HG02588 (cell line): Measurements from ENCODE around the gene WFDC1.
"Not testable (repeated sequence)": the region's sequence is repeated elsewhere in the genome, so short reads cannot be mapped to it uniquely, and the experiment has no call there.

Experiments
- ATAC-seq: cut with Tn5 transposase; IDR thresholded peaks from one replicate; pipeline ENCODE4 v1.9.1; 2021; ENCODE audit warnings: mild to moderate bottlenecking, moderate library complexity; ENCODE audit not compliant: unreplicated experiment

Gene WFDC1

DNA sequence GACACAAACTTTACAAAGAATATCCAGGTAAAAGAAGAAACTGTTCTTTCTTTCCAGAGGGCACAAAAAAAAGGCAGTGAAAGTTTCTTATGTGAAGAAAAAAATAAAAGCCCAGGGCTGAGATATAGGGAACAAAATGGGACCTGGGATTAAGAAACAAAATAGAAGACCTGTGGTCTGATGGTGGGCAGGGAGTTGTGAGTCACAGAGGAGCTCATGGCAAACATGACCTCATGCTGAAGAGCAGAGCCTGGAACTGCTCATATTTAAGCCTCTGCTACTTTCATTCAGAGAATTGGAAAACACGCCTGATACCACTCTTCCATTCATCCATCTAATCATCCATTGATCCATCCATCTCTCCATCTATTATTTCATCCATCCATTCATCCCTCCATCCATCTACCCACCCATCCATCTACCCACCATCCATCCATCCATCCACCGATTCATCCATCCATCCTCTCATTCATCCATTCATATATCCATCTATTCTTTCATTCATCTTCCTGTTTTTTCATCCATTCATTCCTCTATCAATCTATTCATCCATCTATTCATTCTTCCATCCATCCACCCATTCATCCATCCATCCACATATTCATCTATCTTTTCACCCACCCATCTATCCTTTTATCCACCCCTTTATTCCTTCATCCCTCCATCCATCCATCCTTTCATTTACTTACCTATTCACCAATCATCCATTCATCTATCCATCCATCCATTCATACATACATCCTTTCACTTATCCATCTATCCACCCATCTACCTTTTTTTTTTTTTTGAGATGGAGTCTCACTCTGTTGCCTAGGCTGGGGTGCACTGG lies 30.0 kb downstream of the WFDC1 start:
- no peak for ATAC-seq

- ATAC-seq, result no peak
These were observed 31.9 kb downstream of the WFDC1 start for GRCh38 chr16:84326545-84326944.

- ATAC-seq, result no peak
These were observed 33.3 kb downstream of the WFDC1 start for GRCh38 chr16:84327926-84328505.

DNA sequence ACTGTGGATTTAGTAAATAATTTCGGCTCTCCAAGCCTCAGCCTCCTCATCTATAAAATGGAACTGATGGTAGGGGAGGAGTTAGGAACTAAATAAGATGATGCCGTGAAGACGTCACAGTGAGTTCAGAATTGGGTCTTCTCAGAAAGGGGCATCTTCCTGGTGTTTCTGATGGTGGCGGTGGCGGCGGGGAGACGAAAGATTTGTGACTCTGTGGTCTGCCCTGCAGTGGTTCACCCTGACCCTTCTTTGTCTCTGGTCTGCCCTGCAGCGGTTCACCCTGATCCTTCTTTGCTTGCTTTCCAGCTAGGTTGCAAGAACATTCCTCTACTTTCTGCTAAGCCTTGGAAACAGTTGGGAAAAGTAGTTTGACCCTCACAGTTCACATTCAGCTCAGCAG lies 34.3 kb downstream of the WFDC1 start:
- no peak for ATAC-seq

DNA sequence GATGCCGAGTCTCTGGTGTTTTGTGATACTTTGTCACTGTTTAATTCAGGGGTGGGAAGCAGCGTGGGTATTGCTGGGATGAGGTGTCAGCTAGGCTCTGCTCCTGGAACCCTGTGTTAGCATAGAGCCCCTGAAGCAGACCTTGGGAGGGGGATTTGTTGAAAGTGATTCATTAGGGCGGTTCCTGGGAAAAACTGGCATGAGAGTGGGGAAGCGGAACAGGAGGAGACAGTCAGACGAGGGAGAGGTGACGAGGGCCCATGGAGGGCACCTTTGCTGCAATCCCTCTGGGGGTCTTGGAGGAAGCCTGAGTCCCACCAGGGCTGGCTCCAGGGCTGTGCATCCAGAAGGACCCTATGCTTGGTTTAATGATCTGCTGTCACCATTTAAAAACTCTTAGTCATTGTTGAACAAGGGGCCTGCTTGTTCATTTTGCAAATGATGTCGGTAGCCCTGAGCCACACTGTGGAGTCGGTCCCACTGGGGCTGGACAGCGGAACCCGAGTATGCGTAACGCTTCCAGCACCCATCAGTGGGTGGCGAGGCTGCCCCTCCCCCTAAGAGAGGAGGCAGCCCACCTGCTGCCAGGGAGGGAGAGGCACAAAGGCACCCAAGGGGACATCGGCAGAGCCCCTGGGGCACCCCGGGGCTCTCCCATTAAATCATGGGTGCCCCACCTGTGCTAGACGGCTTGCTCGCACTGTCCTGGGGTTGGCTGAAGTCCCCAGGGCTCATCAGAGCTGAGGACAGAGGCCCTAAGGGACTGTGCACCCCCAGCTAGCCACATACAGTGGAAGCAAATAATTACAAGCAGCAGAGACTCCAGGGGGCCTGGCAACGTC lies 35.4 kb downstream of the WFDC1 start:
- no peak for ATAC-seq

GRCh38 chr16:84330685-84331050 lies 36.0 kb downstream of the WFDC1 start:
- no peak for ATAC-seq

DNA sequence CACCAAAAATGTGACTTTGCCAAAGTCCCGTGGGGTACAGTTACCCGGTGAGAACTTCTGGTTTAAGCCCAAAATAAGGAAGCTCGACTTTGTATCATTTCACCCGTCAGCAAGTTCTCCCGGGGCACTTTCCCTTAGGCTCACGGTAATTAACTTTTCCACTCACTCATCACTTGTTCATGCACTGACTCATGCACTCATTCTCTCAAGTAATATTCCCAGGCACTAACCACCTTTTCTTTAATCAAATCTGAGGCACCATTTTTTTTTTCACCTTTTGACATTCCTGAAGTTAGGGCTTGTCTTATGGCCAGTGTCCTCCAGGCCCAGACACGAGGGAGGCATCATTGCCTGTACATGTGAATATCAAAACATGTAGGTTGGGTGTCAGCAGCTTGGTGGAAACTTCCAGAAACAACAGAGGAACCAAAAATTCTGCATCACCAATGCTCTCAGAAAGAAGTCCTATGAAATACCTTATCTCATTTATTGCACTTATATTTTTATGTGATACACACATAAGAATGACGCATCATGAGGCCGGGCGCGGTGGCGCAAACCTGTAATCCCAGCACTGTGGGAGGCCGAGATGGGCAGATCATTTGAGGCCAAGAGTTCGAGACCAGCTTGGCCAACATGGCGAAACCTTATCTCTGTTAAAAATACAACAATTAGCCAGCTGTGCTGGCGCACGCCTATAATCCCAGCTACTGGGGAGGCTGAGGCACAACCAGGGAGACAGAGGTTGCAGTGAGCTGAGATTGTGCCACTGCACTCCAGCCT lies 37.5 kb downstream of the WFDC1 start:
- ATAC-seq, result no peak

- ATAC-seq, result no peak
These were observed 38.5 kb downstream of the WFDC1 start for GRCh38 chr16:84332975-84333684.

- no peak for ATAC-seq
These were observed 39.4 kb downstream of the WFDC1 start for GRCh38 chr16:84334058-84334457.

DNA sequence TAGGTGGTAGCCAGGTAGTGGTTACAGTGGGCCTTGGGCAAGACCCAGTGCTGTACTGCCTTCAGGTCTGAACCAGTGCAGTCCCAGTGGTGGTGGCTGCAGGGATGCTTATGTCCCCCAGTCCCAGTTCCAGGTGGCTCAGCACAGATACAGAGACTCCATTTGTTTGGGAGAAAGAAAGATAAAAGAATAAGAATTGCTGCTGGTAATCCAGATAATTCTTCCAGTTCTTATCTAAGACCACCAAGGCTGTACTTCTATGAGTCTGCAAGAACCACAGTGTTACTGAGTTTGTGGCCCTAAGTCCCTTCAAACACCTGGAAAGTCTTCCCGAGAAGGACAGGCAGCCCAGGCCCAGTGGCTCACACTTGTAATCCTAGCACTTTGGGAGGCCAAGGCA lies 39.8 kb downstream of the WFDC1 start:
- ATAC-seq, result no peak

DNA sequence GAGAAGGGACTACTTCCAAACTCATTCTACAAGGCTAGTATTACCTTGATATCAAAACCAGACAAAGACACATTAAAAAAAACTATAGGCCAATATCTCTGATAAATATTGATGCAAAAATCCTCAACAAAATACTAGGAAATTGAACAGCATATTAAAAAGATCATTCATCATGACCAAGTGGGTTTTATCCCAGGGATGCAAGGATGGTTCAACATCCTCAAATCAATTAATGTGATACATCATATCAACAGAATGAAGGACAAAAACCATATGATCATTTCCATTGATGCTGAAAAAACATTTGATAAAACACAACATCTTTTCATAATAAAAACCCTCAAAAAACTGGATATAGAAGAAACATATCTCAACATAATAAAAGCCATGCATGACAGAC lies 42.6 kb downstream of the WFDC1 start:
- ATAC-seq, result not testable (repeated sequence)

DNA sequence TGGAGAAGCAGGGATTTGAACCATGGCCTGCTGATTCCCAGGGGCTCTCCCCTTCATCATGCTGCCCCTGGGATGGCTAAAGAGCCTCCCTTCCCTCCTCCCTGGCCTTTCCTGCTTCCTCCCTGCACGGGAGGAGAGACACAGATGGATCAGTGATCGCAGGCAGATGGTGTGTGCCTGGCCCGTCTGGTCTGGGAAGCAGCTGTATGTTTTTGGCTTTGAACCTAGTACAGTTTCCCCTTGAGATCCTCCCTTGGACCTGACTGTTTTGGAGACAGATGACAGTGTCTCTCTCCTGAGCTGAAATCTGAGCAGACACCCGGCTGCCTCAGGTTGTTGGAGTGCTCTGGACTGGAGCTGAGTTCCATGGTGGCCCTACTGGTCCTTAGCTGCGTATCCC lies 44.6 kb downstream of the WFDC1 start:
- ATAC-seq, result no peak

- ATAC-seq, result no peak
These were observed 45.1 kb downstream of the WFDC1 start for GRCh38 chr16:84339766-84340165.

DNA sequence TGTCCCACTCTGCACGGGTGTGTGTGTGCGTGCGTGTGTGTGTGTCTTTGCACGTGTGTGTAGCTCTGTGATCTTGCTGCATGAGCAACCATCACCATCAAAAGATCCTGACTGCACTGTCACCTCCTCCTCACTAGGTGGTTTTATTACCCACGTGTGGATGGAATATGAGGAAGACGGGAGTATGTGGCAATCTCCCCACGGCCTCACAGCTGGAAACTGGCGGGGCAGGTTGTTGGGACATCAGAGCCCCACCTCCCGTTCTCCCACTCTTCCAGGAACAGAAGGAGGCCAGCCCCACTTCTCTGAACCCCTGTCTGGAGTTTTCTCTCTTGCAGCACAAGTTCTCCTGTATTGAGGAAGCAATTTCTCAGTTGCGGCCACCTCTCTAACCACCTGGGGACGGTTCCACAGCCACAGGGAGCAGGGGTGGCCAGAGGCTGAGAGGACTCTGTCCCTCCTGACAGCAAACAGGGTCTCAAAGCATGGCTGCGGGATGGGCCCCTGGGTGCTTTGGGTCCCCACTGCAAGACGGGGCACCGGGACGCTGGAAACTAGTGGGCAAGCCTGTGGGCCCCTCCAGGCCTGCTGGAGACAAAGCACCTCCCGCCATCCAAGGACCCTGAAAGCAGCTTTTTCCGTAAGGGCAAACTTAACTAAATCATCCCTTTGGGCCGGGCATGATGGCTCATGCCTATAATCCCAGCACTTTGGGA lies 45.8 kb downstream of the WFDC1 start:
- no peak for ATAC-seq

DNA sequence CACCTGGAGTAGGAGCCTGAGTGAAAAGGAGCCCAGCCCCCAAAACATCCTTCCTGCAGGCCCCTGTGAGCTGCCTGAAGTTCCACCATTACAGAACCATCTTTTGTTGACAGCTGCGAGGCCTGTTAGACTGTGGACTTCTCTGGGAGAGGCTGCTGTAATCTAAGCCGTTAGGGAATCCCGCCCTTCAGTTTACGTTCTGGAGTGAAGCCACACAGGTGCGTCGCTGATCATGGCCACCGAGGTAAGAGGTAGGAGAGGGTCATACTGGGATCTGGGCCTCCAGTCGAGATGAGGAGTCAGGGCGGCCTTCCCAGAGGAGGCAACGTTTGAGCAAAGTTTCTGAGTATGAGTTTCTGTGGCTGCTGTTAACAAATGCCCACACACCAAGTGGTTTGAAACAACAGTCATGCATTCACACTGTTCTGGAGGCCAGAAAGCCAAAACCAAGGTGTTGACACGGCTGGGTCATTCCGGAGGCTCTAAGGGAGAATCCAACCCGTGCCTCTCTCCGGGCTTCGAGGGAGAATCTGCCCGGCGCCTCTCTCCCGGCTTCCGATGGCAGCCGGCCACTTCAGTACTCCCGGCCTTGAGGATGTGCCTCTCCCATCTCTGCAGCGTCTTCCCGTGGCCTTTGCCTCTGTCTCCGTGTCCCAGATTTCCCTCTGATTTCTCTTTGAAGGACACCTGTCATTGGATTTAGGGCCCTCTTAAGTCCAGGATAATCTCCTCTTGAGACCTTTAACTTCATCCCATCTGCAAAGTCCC lies 47.0 kb downstream of the WFDC1 start:
- no peak for ATAC-seq

DNA sequence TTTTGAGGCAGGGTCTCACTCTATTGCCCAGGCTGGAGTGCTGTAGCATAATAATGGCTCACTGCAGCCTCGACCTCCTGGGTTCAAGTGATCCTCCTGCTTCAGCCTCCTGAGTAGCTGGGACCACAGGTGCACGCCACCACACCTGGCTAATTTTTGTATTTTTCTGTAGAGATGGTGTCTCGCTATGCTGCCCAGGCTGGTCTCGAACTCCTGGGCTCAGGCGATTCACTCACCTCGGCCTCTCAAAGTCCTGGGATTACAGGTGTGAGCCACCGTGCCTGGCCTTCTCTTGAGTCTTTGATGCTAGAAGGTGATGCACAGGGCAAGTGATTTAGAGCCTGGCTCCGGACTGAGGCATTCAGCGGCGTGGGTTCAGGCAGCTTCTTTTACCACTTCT lies 49.1 kb downstream of the WFDC1 start:
- ATAC-seq, result not testable (repeated sequence)

GRCh38 chr16:84344781-84345180 lies 50.1 kb downstream of the WFDC1 start:
- ATAC-seq, result no peak

DNA sequence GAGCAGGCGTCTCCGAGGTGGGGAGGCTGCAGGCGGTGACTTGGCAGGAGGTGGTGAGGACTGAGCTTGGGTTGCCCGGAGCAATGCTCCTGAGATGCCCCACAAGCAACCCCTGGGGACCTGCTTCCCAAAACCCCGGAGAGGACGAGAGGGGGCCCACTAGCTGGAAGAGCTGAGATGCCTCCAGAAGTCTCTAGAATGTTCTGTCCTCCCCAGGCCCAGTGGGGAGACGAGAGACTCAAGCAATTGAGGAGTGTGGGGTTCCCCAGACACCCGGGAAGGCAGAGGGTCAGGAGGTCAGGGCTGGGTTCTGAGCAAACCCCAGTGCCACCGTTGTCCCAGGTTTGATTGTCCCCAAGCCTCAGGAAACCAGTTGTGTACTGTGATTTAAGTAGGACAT lies 52.5 kb downstream of the WFDC1 start:
- no peak for ATAC-seq

DNA sequence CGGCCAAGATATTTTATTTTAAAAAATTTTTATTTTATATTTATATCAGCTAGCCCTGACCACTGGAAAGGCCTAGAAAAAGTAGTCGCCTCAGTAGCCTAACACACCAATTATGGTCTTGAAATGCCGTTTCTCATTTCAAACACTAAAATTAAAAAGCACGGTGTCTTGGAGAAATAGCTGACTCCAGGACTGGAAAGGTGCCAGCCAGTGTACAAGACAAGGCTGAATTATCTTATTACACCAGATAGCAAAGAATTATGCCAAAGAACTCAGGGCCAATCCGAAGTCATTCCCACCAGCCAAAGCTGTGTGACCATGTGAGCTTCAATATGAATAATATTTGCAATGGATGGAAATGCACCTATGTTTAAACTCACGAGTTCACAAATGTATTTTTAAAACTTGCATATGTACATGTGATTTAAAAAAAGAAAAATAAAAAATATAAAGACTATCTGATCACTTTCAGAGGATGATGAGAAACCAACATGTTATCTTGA lies 53.8 kb downstream of the WFDC1 start:
- ATAC-seq, result no peak
